Erythroblast (primary cell): ENCODE data around the gene IRGC.

Experiments used
- GATA1 ChIP-seq: IDR thresholded peaks from 2 replicates; pipeline ENCODE4 v1.6.1; 2011; ENCODE audit warnings: low read depth, mild to moderate bottlenecking, control low read depth, low read length, moderate library complexity
- POLR2A ChIP-seq: IDR thresholded peaks from 2 replicates; pipeline ENCODE4 v1.6.1; 2011; ENCODE audit warnings: mild to moderate bottlenecking, low read length

GRCh38 chr19:43690890-43691289 lies 25.0 kb upstream of the IRGC start:
- TF ChIP-seq POLR2A = no peak
- TF ChIP-seq GATA1 = no peak
